GM12865 (cell line): ENCODE measurements around the gene RWDD4.

Experiments
- DNase-seq: peaks from one replicate; pipeline ENCODE4 v3.0.0; 2010; ENCODE audit warnings: low read depth
- H3K4me3 ChIP-seq: 2 replicates; pipeline ENCODE4 v1.5.1; 2011; ENCODE audit warnings: mild to moderate bottlenecking, low read depth, low read length, control low read depth
- CTCF ChIP-seq: IDR thresholded peaks from 2 replicates; pipeline ENCODE4 v1.5.1; 2011; ENCODE audit warnings: low read length, control low read depth, low read depth, inconsistent platforms; ENCODE audit not compliant: insufficient read depth; ENCODE audit errors: missing control alignments

RWDD4 gene

GRCh38 chr4:183686461-183686860, 27.5 kb upstream of the RWDD4 start:
- no peak for TF ChIP-seq CTCF
- no peak for DNase-seq
- no peak overlapping the region for H3K4me3 ChIP-seq

GRCh38 chr4:183681119-183681518, 22.1 kb upstream of the RWDD4 start:
- TF ChIP-seq CTCF = no peak
- DNase-seq = no peak
- H3K4me3 ChIP-seq = no peak overlapping the region

- no peak for DNase-seq
- H3K4me3 ChIP-seq = no peak overlapping the region
- TF ChIP-seq CTCF = no peak
Observed at GRCh38 chr4:183675625-183676024, 16.6 kb upstream of the RWDD4 start.

- no peak for TF ChIP-seq CTCF
- no peak overlapping the region for H3K4me3 ChIP-seq
- no peak for DNase-seq
Observed at GRCh38 chr4:183674153-183674552, 15.2 kb upstream of the RWDD4 start.

- H3K4me3 ChIP-seq = no peak overlapping the region
- TF ChIP-seq CTCF = no peak
- no peak for DNase-seq
Observed at GRCh38 chr4:183670960-183671555, 12.1 kb upstream of the RWDD4 start.

DNA sequence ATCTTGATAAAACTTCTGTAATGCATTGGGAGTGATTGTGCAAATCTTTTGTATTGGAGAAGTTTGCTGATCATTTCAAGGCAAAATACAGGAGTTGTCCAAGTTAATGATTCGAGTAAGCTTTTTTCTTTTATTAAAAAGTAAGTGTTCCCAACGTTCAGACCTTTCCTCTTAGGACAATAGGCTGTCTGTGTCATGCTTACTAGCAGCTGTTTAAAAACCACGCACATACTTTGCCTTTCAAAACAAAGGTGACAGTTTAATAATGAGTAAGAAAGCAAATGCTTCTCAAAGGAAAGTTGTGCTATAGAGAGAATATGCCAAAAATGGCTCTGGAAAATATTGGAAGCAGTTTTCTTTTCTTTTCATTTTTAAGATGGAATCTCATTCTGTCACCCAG, 11.3 kb upstream of the RWDD4 start:
- TF ChIP-seq CTCF = no peak
- DNase-seq = no peak
- H3K4me3 ChIP-seq = no peak overlapping the region

- DNase-seq = no peak
- no peak overlapping the region for H3K4me3 ChIP-seq
- no peak for TF ChIP-seq CTCF
Observed at GRCh38 chr4:183666088-183666487, 7.1 kb upstream of the RWDD4 start.
